ENCODE measurements around the gene MACROD1.

DNA sequence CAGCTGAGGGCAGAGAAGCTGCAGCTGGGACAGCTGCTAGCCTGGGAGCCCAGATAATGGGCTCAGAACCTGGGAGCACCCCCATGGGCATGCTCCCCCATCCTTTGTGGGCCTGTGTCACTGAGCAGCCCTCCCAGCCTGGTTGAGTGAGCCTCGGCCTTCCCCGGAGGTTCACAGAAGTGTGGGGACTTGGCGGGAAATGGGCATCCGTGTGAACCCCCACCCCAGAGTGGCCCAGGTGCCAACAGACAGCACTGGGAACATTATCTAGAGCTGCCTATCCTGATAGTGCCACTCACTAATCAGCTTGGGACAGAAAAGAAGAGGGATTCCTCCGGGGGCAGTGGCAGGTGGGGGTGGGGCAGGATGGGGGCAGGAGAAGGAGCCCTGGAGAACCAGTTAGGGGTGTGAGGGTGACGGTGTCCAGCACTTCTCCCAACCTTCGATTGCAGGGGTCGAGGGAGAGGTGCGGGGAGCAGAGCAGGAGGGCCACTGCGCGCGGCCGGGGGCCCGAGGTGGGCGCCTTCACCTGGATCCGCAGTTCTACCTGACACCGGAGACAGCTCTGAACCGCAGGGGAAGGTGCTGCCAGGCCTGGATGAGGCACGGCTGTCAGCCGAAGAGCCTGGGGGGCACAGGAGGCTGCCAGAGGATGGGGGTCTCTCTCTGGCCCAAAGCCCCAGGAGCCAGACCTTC is 97.1 kb downstream of the MACROD1 start:
- no peak for TF ChIP-seq POLR2A (IDR thresholded peaks at IDR 0.05)
- TF ChIP-seq, protein P1, sequence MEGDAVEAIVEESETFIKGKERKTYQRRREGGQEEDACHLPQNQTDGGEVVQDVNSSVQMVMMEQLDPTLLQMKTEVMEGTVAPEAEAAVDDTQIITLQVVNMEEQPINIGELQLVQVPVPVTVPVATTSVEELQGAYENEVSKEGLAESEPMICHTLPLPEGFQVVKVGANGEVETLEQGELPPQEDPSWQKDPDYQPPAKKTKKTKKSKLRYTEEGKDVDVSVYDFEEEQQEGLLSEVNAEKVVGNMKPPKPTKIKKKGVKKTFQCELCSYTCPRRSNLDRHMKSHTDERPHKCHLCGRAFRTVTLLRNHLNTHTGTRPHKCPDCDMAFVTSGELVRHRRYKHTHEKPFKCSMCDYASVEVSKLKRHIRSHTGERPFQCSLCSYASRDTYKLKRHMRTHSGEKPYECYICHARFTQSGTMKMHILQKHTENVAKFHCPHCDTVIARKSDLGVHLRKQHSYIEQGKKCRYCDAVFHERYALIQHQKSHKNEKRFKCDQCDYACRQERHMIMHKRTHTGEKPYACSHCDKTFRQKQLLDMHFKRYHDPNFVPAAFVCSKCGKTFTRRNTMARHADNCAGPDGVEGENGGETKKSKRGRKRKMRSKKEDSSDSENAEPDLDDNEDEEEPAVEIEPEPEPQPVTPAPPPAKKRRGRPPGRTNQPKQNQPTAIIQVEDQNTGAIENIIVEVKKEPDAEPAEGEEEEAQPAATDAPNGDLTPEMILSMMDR (IDR thresholded peaks at IDR 0.05): no peak
